ENCODE measurements around the gene MSL3B.

DNA sequence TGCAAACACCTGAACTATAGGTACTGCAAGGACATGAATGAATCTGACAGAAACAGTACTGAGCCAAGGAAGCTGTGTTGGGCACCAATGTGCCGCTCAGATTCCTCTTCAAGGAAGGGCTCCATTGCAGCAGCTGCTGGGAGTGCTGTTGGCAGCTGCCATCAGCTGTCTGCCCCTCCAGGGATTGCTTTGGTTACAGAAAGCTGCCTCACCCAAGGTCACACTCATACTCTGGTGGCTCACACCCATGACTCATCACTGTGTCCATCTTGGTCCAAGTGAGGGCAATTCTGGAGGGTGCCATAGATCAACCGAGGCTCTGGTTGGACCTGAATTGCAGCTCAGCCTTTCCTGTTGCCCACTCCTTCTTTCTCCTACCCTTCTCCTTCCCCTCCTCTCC, 24.6 kb upstream of the MSL3B start:
- no peak for TF ChIP-seq ZNF70 (CRISPR knock-in tag; IDR thresholded peaks at IDR 0.05)
- no peak for TF ChIP-seq TOX (CRISPR knock-in tag; IDR thresholded peaks at IDR 0.05; ENCODE audit: borderline replicate concordance)

All from SK-N-SH treated with all-trans-retinoic acid at 6 μM for 48 hours (cell line).